Epithelial cell of proximal tubule (primary cell): ENCODE results near the gene OR1I1. TPM values are rescaled to one million over a fixed set of nuclear protein-coding genes. Genes with fewer than 3 reads are reported as not detected.

Experiments used
- DNase-seq: peaks from one replicate; pipeline ENCODE4 v3.0.0-alpha.2; 2011; ENCODE audit warnings: low read depth
- H3K4me3 ChIP-seq: 2 replicates; pipeline ENCODE4 v1.5.1; 2011; ENCODE audit warnings: low read depth, mild to moderate bottlenecking, low read length
- CTCF ChIP-seq: conservative IDR thresholded peaks from 2 replicates; pipeline ENCODE4 v1.5.1; 2012; ENCODE audit warnings: low read depth, mild to moderate bottlenecking, low read length
- total RNA-seq: library from RNA; depleted of rRNA; stranded (reverse); fragments of >200 nt; gene quantifications from 2 replicates; pipeline ENCODE4 v1.2.3, GENCODE V29; 2015

The OR1I1 gene
- total RNA-seq, 1 donor from 2014 or later = not detected

GRCh38 chr19:15118248-15118647 is 36.2 kb downstream of the OR1I1 start:
- no peak for TF ChIP-seq CTCF

GRCh38 chr19:15118789-15119494 is 36.9 kb downstream of the OR1I1 start:
- H3K4me3 ChIP-seq = no peak overlapping the region
- no peak for DNase-seq
- no peak for TF ChIP-seq CTCF

More at GRCh38 chr19:15118248-15118647, 36.2 kb downstream of the OR1I1 start:
- no peak for DNase-seq
- H3K4me3 ChIP-seq = no peak overlapping the region

GRCh38 chr19:15120135-15121026 is 38.4 kb downstream of the OR1I1 start:
- no peak for DNase-seq
- H3K4me3 ChIP-seq = no peak overlapping the region
- peak; percentile 23 for TF ChIP-seq CTCF

- H3K4me3 ChIP-seq = no peak overlapping the region
- DNase-seq = no peak
- TF ChIP-seq CTCF = no peak
Measured at GRCh38 chr19:15122331-15123030, 40.5 kb downstream of the OR1I1 start.

GRCh38 chr19:15123031-15123890 is 41.2 kb downstream of the OR1I1 start:
- H3K4me3 ChIP-seq = no peak overlapping the region
- no peak for DNase-seq
- no peak for TF ChIP-seq CTCF

- H3K4me3 ChIP-seq = peak overlapping the region; percentile 97
- TF ChIP-seq CTCF = no peak
- no peak for DNase-seq
Measured at GRCh38 chr19:15123900-15124299, 41.9 kb downstream of the OR1I1 start.
